ENCODE measurements around the gene DPT.

The DPT gene

GRCh38 chr1:168714012-168714411 lies 15.0 kb downstream of the DPT start:
- TF ChIP-seq CTCF (IDR thresholded peaks at IDR 0.05), result no peak
- intact Hi-C loops (cut with DNase I; ENCODE audit: low total_unique reads), result no loop called here
- Histone ChIP-seq H3K9me3 (no peaks in the 10 kb centered on the region), H3K36me3 (no peaks in the 10 kb centered on the region), H3K4me1 (peaks cover 0 to 10% (median 0%) of the 10 kb centered on the region in 4 donors), H3K27me3 (no peaks in the 10 kb centered on the region), H3K4me3 (no peak overlapping the region), H3K27ac (no peak overlapping the region)
- no peak for DNase-seq

- Histone ChIP-seq H3K27me3 (no peaks in the 10 kb centered on the region), H3K4me1 (peaks cover 0 to 5% (median 0%) of the 10 kb centered on the region in 4 donors), H3K4me3 (peak overlapping the region in 1 of 2 donors; percentile 12), H3K27ac (peak overlapping the region in 1 of 2 donors; percentile 52), H3K9me3 (no peaks in the 10 kb centered on the region), H3K36me3 (no peaks in the 10 kb centered on the region)
- DNase-seq, result no peak
- no peak for TF ChIP-seq CTCF (IDR thresholded peaks at IDR 0.05)
- intact Hi-C loops (cut with DNase I; ENCODE audit: low total_unique reads), result no loop called here
These were observed 19.3 kb downstream of the DPT start for GRCh38 chr1:168709405-168710363.

GRCh38 chr1:168708698-168709404 lies 20.2 kb downstream of the DPT start:
- Histone ChIP-seq H3K27ac (peak overlapping the region in 1 of 2 donors; percentile 52), H3K36me3 (no peaks in the 10 kb centered on the region), H3K4me1 (peaks cover 0 to 5% (median 0%) of the 10 kb centered on the region in 4 donors), H3K27me3 (no peaks in the 10 kb centered on the region), H3K9me3 (no peaks in the 10 kb centered on the region), H3K4me3 (no peak overlapping the region)
- DNase-seq, result peak in 1 of 2 donors; percentile 27
- intact Hi-C loops (cut with DNase I; ENCODE audit: low total_unique reads), result no loop called here
- no peak for TF ChIP-seq CTCF (IDR thresholded peaks at IDR 0.05)

- no peak overlapping the region for H3K27ac ChIP-seq
- no peak overlapping the region for H3K4me3 ChIP-seq
- no peak for DNase-seq
- H3K36me3 ChIP-seq, result no peaks in the 10 kb centered on the region
- intact Hi-C loops (cut with DNase I; ENCODE audit: low total_unique reads), result no loop called here
- H3K9me3 ChIP-seq, result no peaks in the 10 kb centered on the region
- peaks cover 0 to 5% (median 0%) of the 10 kb centered on the region in 4 donors for H3K4me1 ChIP-seq
- TF ChIP-seq CTCF (IDR thresholded peaks at IDR 0.05), result no peak
- no peaks in the 10 kb centered on the region for H3K27me3 ChIP-seq
These were observed 22.5 kb downstream of the DPT start for GRCh38 chr1:168706391-168706992.

- intact Hi-C loops (cut with DNase I; ENCODE audit: low total_unique reads), result no loop called here
- Histone ChIP-seq H3K27ac (no peak overlapping the region), H3K4me1 (no peaks in the 10 kb centered on the region), H3K9me3 (no peaks in the 10 kb centered on the region), H3K36me3 (no peaks in the 10 kb centered on the region), H3K4me3 (no peak overlapping the region), H3K27me3 (no peaks in the 10 kb centered on the region)
- TF ChIP-seq CTCF (IDR thresholded peaks at IDR 0.05), result no peak
- no peak for DNase-seq
These were observed 28.3 kb downstream of the DPT start for GRCh38 chr1:168700575-168701268.
